K562 (cell line): ENCODE measurements around the gene EFNA2. TPM values are rescaled to one million over a fixed set of nuclear protein-coding genes. Genes with fewer than 3 reads are reported as not detected.

Experiments
- CREM ChIP-seq: IDR thresholded peaks from 2 replicates; pipeline ENCODE4 v1.6.1; 2014; ENCODE audit warnings: antibody characterized with exemption, low read depth
- DMBX1 ChIP-seq: fragments of 250-450 bp; sonication (Bioruptor Pico); IDR thresholded peaks from 2 replicates; pipeline ENCODE4 v1.8.0; 2022; ENCODE audit warnings: inconsistent platforms, mild to moderate bottlenecking, moderate library complexity, borderline replicate concordance
- ELF1 ChIP-seq: fragments of 200-800 bp; sonication (Bioruptor generic); IDR thresholded peaks from 2 replicates; pipeline ENCODE4 v1.6.1; 2016; ENCODE audit warnings: missing genetic modification characterization, missing compliant biosample characterization
- EP400 ChIP-seq: fragments of 450-650 bp; IDR thresholded peaks from 2 replicates; pipeline ENCODE4 v1.6.1; 2017; ENCODE audit warnings: antibody characterized with exemption, mild to moderate bottlenecking, moderate library complexity
- ID3 ChIP-seq, 2 experiments: fragments of 250-450 bp in 1 of 2; fragments of 450-650 bp in 1 of 2; sonication (Bioruptor Pico) in 1 of 2; IDR thresholded peaks; 2 replicates each; pipeline versions ENCODE4 v1.6.1 to v1.8.0; 2016 to 2021; ENCODE audit warnings: mild to moderate bottlenecking in 2 of 2, moderate library complexity in 2 of 2, missing compliant biosample characterization in 1 of 2, missing genetic modification characterization in 1 of 2
- IRF1 ChIP-seq: sonication (generic); formaldehyde crosslinking; IDR thresholded peaks from 2 replicates; pipeline ENCODE4 v1.8.0; 2022; ENCODE audit warnings: missing genetic modification reagents, mild to moderate bottlenecking, borderline replicate concordance
- KLF16 ChIP-seq: IDR thresholded peaks from 2 replicates; pipeline ENCODE4 v1.6.1; 2016; ENCODE audit warnings: antibody characterized with exemption
- NFRKB ChIP-seq: fragments of 450-650 bp; IDR thresholded peaks from 2 replicates; pipeline ENCODE4 v1.6.1; 2016; ENCODE audit warnings: low read depth
- PHB ChIP-seq: fragments of 250-450 bp; sonication (Bioruptor Pico); IDR thresholded peaks from 2 replicates; pipeline ENCODE4 v1.5.0; 2021
- PTBP1 ChIP-seq: fragments of 200-400 bp; formaldehyde crosslinking; IDR thresholded peaks from 2 replicates; pipeline ENCODE4 v1.6.1; 2017; ENCODE audit warnings: low read depth, low read length
- SREBF2 ChIP-seq: sonication (generic); formaldehyde crosslinking; IDR thresholded peaks from 2 replicates; pipeline ENCODE4 v1.4.0; 2020; ENCODE audit warnings: mild to moderate bottlenecking, missing genetic modification reagents
- TBP ChIP-seq: optimal IDR thresholded peaks from 2 replicates; pipeline ENCODE3; 2011; ENCODE audit warnings: low read depth, low read length, improper control_type of control experiment
- TRIM28 ChIP-seq: fragments of 450-650 bp; IDR thresholded peaks from 2 replicates; pipeline ENCODE4 v1.6.1; 2017
- YY1 ChIP-seq, 3 experiments: IDR thresholded peaks; 2 replicates each; pipeline ENCODE4 v1.6.1; 2011; ENCODE audit warnings: low read length in 2 of 3, mild to moderate bottlenecking in 2 of 3, moderate library complexity in 2 of 3, borderline replicate concordance in 1 of 3, control low read depth in 1 of 3, low read depth in 1 of 3; ENCODE audit not compliant: insufficient read depth in 3 of 3, insufficient replicate concordance in 2 of 3, control insufficient read depth in 1 of 3, insufficient read length in 1 of 3; ENCODE audit errors: extremely low read depth in 1 of 3
- polyA plus RNA-seq, 8 experiments: library from polyadenylated mRNA; depleted of rRNA in 4 of 8; stranded (reverse) in 5 of 8; unstranded in 3 of 8; fragments of >200 nt; fragmentation: Nextera tagmentation in 2 of 8; fragmentation: Illumina TruSeq in 1 of 8; extraction: Ambion mirVana in 2 of 8; extraction: Trizol in 1 of 8; gene quantifications; 2 replicates each; pipeline versions ENCODE4 v1.2.1 to v1.2.3, GENCODE V29; 2011 to 2014; ENCODE audit warnings: inconsistent platforms in 1 of 8, missing spikeins in 1 of 8
- total RNA-seq, 7 experiments: library from RNA; depleted of rRNA in 6 of 7; stranded (reverse); fragments of >200 nt in 6 of 7; fragmentation: Illumina TruSeq in 2 of 7; extraction: Trizol in 2 of 7; gene quantifications; 2 replicates each; pipeline versions ENCODE4 v1.2.1 to v1.2.3, GENCODE V29; 2011 to 2021; ENCODE audit warnings: low replicate concordance in 1 of 7
- TF ChIP-seq, protein P1 (sequence below): fragments of 200-600 bp; sonication (generic); IDR thresholded peaks from one replicate; pipeline ENCODE4 v1.6.1; 2012; ENCODE audit warnings: mild to moderate bottlenecking, low read depth, low read length, inconsistent platforms

EFNA2 gene
- total and polyA plus RNA-seq, 9 of the 15 experiments (the other 6 are each of a cell fraction or from before 2014, with no cell fraction given), result 0.11 to 0.44 (median 0.15) TPM; not detected in 6

GRCh38 chr19:1273263-1274041, 12.2 kb upstream of the EFNA2 start (continued):
- TF ChIP-seq EP400, result no peak
- TF ChIP-seq TRIM28, result no peak
- no peak for TF ChIP-seq NFRKB
- TF ChIP-seq YY1 (IDR thresholded peaks at IDR 0.05; ENCODE audit: borderline replicate concordance in 1 of 3, control insufficient read depth in 1 of 3, extremely low read depth in 1 of 3, insufficient read depth in 3 of 3, insufficient read length in 1 of 3, insufficient replicate concordance in 2 of 3, low read depth in 1 of 3, low read length in 2 of 3), result no peak
- no peak for TF ChIP-seq ELF1 (tag)
- no peak for TF ChIP-seq SREBF2 (CRISPR knock-in tag)
- TF ChIP-seq, protein P1, sequence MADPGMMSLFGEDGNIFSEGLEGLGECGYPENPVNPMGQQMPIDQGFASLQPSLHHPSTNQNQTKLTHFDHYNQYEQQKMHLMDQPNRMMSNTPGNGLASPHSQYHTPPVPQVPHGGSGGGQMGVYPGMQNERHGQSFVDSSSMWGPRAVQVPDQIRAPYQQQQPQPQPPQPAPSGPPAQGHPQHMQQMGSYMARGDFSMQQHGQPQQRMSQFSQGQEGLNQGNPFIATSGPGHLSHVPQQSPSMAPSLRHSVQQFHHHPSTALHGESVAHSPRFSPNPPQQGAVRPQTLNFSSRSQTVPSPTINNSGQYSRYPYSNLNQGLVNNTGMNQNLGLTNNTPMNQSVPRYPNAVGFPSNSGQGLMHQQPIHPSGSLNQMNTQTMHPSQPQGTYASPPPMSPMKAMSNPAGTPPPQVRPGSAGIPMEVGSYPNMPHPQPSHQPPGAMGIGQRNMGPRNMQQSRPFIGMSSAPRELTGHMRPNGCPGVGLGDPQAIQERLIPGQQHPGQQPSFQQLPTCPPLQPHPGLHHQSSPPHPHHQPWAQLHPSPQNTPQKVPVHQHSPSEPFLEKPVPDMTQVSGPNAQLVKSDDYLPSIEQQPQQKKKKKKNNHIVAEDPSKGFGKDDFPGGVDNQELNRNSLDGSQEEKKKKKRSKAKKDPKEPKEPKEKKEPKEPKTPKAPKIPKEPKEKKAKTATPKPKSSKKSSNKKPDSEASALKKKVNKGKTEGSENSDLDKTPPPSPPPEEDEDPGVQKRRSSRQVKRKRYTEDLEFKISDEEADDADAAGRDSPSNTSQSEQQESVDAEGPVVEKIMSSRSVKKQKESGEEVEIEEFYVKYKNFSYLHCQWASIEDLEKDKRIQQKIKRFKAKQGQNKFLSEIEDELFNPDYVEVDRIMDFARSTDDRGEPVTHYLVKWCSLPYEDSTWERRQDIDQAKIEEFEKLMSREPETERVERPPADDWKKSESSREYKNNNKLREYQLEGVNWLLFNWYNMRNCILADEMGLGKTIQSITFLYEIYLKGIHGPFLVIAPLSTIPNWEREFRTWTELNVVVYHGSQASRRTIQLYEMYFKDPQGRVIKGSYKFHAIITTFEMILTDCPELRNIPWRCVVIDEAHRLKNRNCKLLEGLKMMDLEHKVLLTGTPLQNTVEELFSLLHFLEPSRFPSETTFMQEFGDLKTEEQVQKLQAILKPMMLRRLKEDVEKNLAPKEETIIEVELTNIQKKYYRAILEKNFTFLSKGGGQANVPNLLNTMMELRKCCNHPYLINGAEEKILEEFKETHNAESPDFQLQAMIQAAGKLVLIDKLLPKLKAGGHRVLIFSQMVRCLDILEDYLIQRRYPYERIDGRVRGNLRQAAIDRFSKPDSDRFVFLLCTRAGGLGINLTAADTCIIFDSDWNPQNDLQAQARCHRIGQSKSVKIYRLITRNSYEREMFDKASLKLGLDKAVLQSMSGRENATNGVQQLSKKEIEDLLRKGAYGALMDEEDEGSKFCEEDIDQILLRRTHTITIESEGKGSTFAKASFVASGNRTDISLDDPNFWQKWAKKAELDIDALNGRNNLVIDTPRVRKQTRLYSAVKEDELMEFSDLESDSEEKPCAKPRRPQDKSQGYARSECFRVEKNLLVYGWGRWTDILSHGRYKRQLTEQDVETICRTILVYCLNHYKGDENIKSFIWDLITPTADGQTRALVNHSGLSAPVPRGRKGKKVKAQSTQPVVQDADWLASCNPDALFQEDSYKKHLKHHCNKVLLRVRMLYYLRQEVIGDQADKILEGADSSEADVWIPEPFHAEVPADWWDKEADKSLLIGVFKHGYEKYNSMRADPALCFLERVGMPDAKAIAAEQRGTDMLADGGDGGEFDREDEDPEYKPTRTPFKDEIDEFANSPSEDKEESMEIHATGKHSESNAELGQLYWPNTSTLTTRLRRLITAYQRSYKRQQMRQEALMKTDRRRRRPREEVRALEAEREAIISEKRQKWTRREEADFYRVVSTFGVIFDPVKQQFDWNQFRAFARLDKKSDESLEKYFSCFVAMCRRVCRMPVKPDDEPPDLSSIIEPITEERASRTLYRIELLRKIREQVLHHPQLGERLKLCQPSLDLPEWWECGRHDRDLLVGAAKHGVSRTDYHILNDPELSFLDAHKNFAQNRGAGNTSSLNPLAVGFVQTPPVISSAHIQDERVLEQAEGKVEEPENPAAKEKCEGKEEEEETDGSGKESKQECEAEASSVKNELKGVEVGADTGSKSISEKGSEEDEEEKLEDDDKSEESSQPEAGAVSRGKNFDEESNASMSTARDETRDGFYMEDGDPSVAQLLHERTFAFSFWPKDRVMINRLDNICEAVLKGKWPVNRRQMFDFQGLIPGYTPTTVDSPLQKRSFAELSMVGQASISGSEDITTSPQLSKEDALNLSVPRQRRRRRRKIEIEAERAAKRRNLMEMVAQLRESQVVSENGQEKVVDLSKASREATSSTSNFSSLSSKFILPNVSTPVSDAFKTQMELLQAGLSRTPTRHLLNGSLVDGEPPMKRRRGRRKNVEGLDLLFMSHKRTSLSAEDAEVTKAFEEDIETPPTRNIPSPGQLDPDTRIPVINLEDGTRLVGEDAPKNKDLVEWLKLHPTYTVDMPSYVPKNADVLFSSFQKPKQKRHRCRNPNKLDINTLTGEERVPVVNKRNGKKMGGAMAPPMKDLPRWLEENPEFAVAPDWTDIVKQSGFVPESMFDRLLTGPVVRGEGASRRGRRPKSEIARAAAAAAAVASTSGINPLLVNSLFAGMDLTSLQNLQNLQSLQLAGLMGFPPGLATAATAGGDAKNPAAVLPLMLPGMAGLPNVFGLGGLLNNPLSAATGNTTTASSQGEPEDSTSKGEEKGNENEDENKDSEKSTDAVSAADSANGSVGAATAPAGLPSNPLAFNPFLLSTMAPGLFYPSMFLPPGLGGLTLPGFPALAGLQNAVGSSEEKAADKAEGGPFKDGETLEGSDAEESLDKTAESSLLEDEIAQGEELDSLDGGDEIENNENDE, result no peak
- TF ChIP-seq KLF16, result no peak
- no peak for TF ChIP-seq ID3 (CRISPR knock-in tag; IDR thresholded peaks at IDR 0.05)
- no peak for TF ChIP-seq ID3 (tag; IDR thresholded peaks at IDR 0.05)
- TF ChIP-seq TBP, result no peak
- no peak for TF ChIP-seq PHB
- TF ChIP-seq DMBX1, result no peak
- TF ChIP-seq IRF1 (CRISPR knock-in tag), result no peak
- no peak for TF ChIP-seq CREM
- TF ChIP-seq PTBP1, result no peak
